Measurements from ENCODE around the gene TUBG2.
A peak's percentile ranks its signal among the peaks of the same experiment; 100 is the strongest.

The TUBG2 gene

GRCh38 chr17:42676424-42677011, 17.4 kb downstream of the TUBG2 start, which contains the start of gene PLEKHH3:
Gene PLEKHH3, minus strand, starts transcription at chr17:42676994. Its CDS starts 431 bp downstream, at chr17:42676563.
- no peak for DNase-seq (ENCODE audit: low read depth in 3 of 3)

GRCh38 chr17:42677012-42677857, 18.2 kb downstream of the TUBG2 start:
- peak; percentile 99 to 100 (median 99) for DNase-seq (ENCODE audit: low read depth in 3 of 3)

GRCh38 chr17:42677921-42678781, 19.1 kb downstream of the TUBG2 start:
- DNase-seq (ENCODE audit: low read depth in 3 of 3) = peak; percentile 57 to 65 (median 59)

GRCh38 chr17:42678951-42679491, 19.9 kb downstream of the TUBG2 start:
- no peak for DNase-seq (ENCODE audit: low read depth in 3 of 3)

GRCh38 chr17:42679492-42680330, 20.6 kb downstream of the TUBG2 start:
- DNase-seq (ENCODE audit: low read depth in 3 of 3) = peak; percentile 55 to 62 (median 56)

- DNase-seq (ENCODE audit: low read depth in 3 of 3) = no peak
Observed at GRCh38 chr17:42680331-42680808, 21.3 kb downstream of the TUBG2 start.

- no peak for DNase-seq (ENCODE audit: low read depth in 3 of 3)
Observed at GRCh38 chr17:42681976-42682721, 23.1 kb downstream of the TUBG2 start, which contains the start of gene CNTNAP1. Gene CNTNAP1, plus strand, starts transcription at chr17:42682531. Its CDS starts 299 bp downstream, at chr17:42682830.

GRCh38 chr17:42682722-42683403, 23.8 kb downstream of the TUBG2 start:
- no peak for DNase-seq (ENCODE audit: low read depth in 3 of 3)

GRCh38 chr17:42683407-42684034, 24.4 kb downstream of the TUBG2 start:
- no peak for DNase-seq (ENCODE audit: low read depth in 3 of 3)

GRCh38 chr17:42684929-42685556, 26.0 kb downstream of the TUBG2 start:
- no peak for DNase-seq (ENCODE audit: low read depth in 3 of 3)

GRCh38 chr17:42685831-42686230, 26.7 kb downstream of the TUBG2 start:
- DNase-seq (ENCODE audit: low read depth in 3 of 3) = no peak

GRCh38 chr17:42686520-42687128, 27.5 kb downstream of the TUBG2 start:
- no peak for DNase-seq (ENCODE audit: low read depth in 3 of 3)

- DNase-seq (ENCODE audit: low read depth in 3 of 3) = no peak
Observed at GRCh38 chr17:42687707-42688320, 28.7 kb downstream of the TUBG2 start.

GRCh38 chr17:42690596-42690995, 31.5 kb downstream of the TUBG2 start:
- no peak for DNase-seq (ENCODE audit: low read depth in 3 of 3)

- no peak for DNase-seq (ENCODE audit: low read depth in 3 of 3)
Observed at GRCh38 chr17:42691021-42691545, 32.0 kb downstream of the TUBG2 start.

GRCh38 chr17:42692489-42692888, 33.4 kb downstream of the TUBG2 start:
- DNase-seq (ENCODE audit: low read depth in 3 of 3) = no peak

- DNase-seq (ENCODE audit: low read depth in 3 of 3) = no peak
Observed at GRCh38 chr17:42694524-42694923, 35.4 kb downstream of the TUBG2 start.
